Renal cortex interstitium (tissue), 15 donors: Measurements from ENCODE around the gene PIANP. TPM values are rescaled to one million over a fixed set of nuclear protein-coding genes. Genes with fewer than 3 reads are reported as not detected.
"Not testable (repeated sequence)": the region's sequence is repeated elsewhere in the genome, so short reads cannot be mapped to it uniquely, and the experiment has no call there.

Experiments used
- DNase-seq, 11 donors: peaks; one replicate each; pipeline ENCODE4 v3.0.0-alpha.2; 2013; ENCODE audit warnings: low read depth in 9 of 11, low spot score in 4 of 11; ENCODE audit errors: extremely low read depth in 1 of 11
- long read RNA-seq, 16 experiments: transcript quantifications; one replicate each; lab custom pipeline, GENCODE V29; 2026
- polyA plus RNA-seq, 3 donors: library from polyadenylated mRNA; unstranded; fragments of 120-200 nt; gene quantifications; one replicate each; pipeline ENCODE4 v1.2.1, GENCODE V29; 2013; ENCODE audit not compliant: insufficient read length in 3 of 3

The PIANP gene
- 10 to 100 TPM; 11.7 to 14.0 (median 13.0) TPM for polyA plus RNA-seq
- long read RNA-seq, donor 1, partial matches to known transcripts: 0 of 4 reads
- long read RNA-seq, donor 1, other reads (novel, unspliced or antisense): 0 of 4 reads
- long read RNA-seq, donor 2, partial matches to known transcripts: 8 of 10 reads
- long read RNA-seq, donor 2, other reads (novel, unspliced or antisense): 0 of 10 reads
- long read RNA-seq, donor 3, partial matches to known transcripts: 0 of 1 reads
- long read RNA-seq, donor 3, other reads (novel, unspliced or antisense): 0 of 1 reads
- long read RNA-seq, donor 4, partial matches to known transcripts: 0 of 2 reads
- long read RNA-seq, donor 4, other reads (novel, unspliced or antisense): 0 of 2 reads
- long read RNA-seq, donor 5: 0 reads
- long read RNA-seq, donor 6, partial matches to known transcripts: 0 of 2 reads
- long read RNA-seq, donor 6, other reads (novel, unspliced or antisense): 0 of 2 reads
- long read RNA-seq, donor 7, partial matches to known transcripts: 0 of 1 reads
- long read RNA-seq, donor 7, other reads (novel, unspliced or antisense): 0 of 1 reads
- long read RNA-seq, donor 8, transcript PIANP-202 (5 exons, 2,695 nt): major isoform, 6 of 12 reads
- long read RNA-seq, donor 8, partial matches to known transcripts: 5 of 12 reads
- long read RNA-seq, donor 8, other reads (novel, unspliced or antisense): 0 of 12 reads
- long read RNA-seq, donor 9, partial matches to known transcripts: 0 of 3 reads
- long read RNA-seq, donor 9, other reads (novel, unspliced or antisense): 0 of 3 reads
- long read RNA-seq, donor 10, partial matches to known transcripts: 0 of 2 reads
- long read RNA-seq, donor 10, other reads (novel, unspliced or antisense): 0 of 2 reads
- long read RNA-seq, donor 11: 0 reads
- long read RNA-seq, donor 12: 0 reads
- long read RNA-seq, donor 13: 0 reads
- long read RNA-seq, donor 14, partial matches to known transcripts: 0 of 2 reads
- long read RNA-seq, donor 14, other reads (novel, unspliced or antisense): 0 of 2 reads
- long read RNA-seq, donor 15, partial matches to known transcripts: 0 of 2 reads
- long read RNA-seq, donor 15, other reads (novel, unspliced or antisense): 0 of 2 reads
- long read RNA-seq, donor 16, partial matches to known transcripts: 0 of 2 reads
- long read RNA-seq, donor 16, other reads (novel, unspliced or antisense): 0 of 2 reads

- DNase-seq: peak in 5 of 11 donors; percentile 57 to 68 (median 67)
These were observed at the start of gene PIANP for GRCh38 chr12:6700646-6701051. PIANP (minus strand) TSS chr12:6700815; CDS start chr12:6698061, 2,754 bp downstream.

- no peak for DNase-seq
These were observed 48.1 kb upstream of the PIANP start for GRCh38 chr12:6748761-6749160.

- DNase-seq: no peak
These were observed 46.6 kb upstream of the PIANP start for GRCh38 chr12:6747216-6747615.

GRCh38 chr12:6745741-6746525 lies 45.3 kb upstream of the PIANP start:
- no peak for DNase-seq

GRCh38 chr12:6743300-6743699 lies 42.7 kb upstream of the PIANP start:
- not testable (repeated sequence) for DNase-seq

- no peak for DNase-seq
These were observed 42.2 kb upstream of the PIANP start for GRCh38 chr12:6742834-6743233.

GRCh38 chr12:6742080-6742479 lies 41.5 kb upstream of the PIANP start:
- DNase-seq: not testable (repeated sequence)

- DNase-seq: no peak
These were observed 36.1 kb upstream of the PIANP start for GRCh38 chr12:6736754-6737153.

- peak in 6 of 11 donors; percentile 23 to 52 (median 34) for DNase-seq
These were observed 35.0 kb upstream of the PIANP start for GRCh38 chr12:6735448-6736191.

GRCh38 chr12:6734506-6735387 lies 34.1 kb upstream of the PIANP start:
- DNase-seq: no peak

- no peak for DNase-seq
These were observed 29.6 kb upstream of the PIANP start for GRCh38 chr12:6730169-6730568.

- no peak for DNase-seq
These were observed 28.6 kb upstream of the PIANP start for GRCh38 chr12:6729186-6729585.

GRCh38 chr12:6725350-6725749 lies 24.7 kb upstream of the PIANP start:
- DNase-seq: no peak

GRCh38 chr12:6724409-6724797 lies 23.8 kb upstream of the PIANP start:
- peak in 2 of 11 donors; percentile 8 to 10 for DNase-seq

- peak; percentile 91 to 98 (median 95) for DNase-seq
These were observed 23.2 kb upstream of the PIANP start, which contains the start of gene COPS7A for GRCh38 chr12:6723607-6724408. COPS7A (plus strand) TSS chr12:6724046; CDS start chr12:6724657, 611 bp downstream.

GRCh38 chr12:6722863-6723262 lies 22.2 kb upstream of the PIANP start:
- no peak for DNase-seq
